Muscle of leg (tissue), 11 donors: Measurements from ENCODE around the gene ZNF575. TPM values are rescaled to one million over a fixed set of nuclear protein-coding genes. Genes with fewer than 3 reads are reported as not detected.

ENCODE experiments used
- DNase-seq: peaks from one replicate; pipeline ENCODE4 v3.0.0; 2013
- H3K27ac ChIP-seq: one replicate; pipeline ENCODE4 v1.5.1; 2013; ENCODE audit warnings: mild to moderate bottlenecking, low read length, control low read depth
- H3K27me3 ChIP-seq: one replicate; pipeline ENCODE4 v1.6.1; 2013; ENCODE audit warnings: low read length; ENCODE audit not compliant: control insufficient read depth, insufficient read depth
- H3K36me3 ChIP-seq: one replicate; pipeline ENCODE4 v1.6.1; 2013; ENCODE audit warnings: low read length; ENCODE audit not compliant: control insufficient read depth, insufficient read depth
- H3K4me1 ChIP-seq: one replicate; pipeline ENCODE4 v1.6.1; 2013; ENCODE audit warnings: low read length; ENCODE audit not compliant: control insufficient read depth, insufficient read depth
- H3K4me3 ChIP-seq: one replicate; pipeline ENCODE4 v1.5.1; 2013; ENCODE audit warnings: low read length, control low read depth
- H3K9me3 ChIP-seq: replicated peaks from 2 replicates; pipeline ENCODE4 v1.6.1; 2013; ENCODE audit warnings: low read depth, low read length; ENCODE audit not compliant: control insufficient read depth
- WGBS: methylation state at CpG from one replicate; pipeline ENCODE4 v1.1.5; 2013; ENCODE audit warnings: missing lambda C conversion rate; ENCODE audit not compliant: insufficient coverage; 5-methylcytosine and 5-hydroxymethylcytosine counted together
- polyA plus RNA-seq, 8 donors: library from polyadenylated mRNA; unstranded; fragments of 120-200 nt; gene quantifications; one replicate each; pipeline versions ENCODE4 v1.2.1 to v1.2.3, GENCODE V29; 2013; ENCODE audit warnings: inconsistent platforms in 1 of 8, low replicate concordance in 1 of 8; ENCODE audit not compliant: insufficient read length in 8 of 8, insufficient read depth in 1 of 8
- total RNA-seq: library from RNA; stranded (reverse); fragments of 120-200 nt; gene quantifications from one replicate; pipeline ENCODE4 v1.2.4, GENCODE V29; 2013

Gene ZNF575
- total and polyA plus RNA-seq, 9 donors = 0.62 to 5.0 (median 3.3) TPM

DNA sequence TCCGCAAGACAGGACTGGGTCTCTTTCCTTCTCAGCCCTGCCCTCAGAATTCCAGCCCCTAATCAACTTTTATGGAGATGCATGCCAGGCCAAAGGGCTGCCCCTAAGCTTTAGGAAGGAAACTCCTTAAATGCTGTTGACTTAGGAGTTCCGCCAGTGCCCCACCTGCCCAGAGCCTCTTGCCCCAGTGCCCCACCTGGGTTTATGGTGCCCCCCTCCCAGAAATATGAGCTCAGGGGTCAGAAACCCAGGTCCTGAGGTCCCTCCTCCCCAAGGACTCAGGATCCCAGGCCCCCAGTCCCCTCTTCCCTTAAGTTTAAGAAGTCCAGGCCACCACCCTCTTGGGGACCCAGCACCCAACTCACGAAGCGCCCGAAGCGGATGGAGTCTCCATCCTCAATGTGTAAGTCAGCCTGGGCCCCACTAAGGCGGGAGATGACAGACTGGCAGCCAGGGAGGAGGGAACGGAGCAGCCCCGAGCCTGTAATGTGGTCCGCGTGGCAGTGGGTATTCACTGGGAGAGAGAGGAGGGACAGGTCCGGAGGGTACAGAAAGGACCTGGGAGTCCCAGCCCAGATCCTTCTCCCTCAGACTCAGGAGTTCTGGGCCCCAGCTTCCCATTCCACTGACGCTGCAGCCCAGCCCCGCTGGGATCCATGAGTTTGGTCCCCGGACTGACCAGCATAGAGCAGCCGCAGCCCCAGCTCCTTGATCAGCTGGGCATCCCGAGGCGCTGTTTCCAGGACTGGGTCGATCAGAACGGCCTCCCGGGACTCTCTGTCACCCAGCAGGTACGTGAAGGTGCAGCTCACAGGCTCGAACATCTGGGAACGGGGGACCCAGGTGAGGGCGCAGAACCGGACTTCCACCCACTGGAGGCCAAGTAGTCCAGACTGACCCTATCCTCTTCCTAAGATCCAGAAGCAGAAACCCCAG lies 6.9 kb upstream of the ZNF575 start:
- no peaks in the 10 kb centered on the region for H3K36me3 ChIP-seq
- peak overlapping the region; percentile 73 for H3K4me3 ChIP-seq
- no peaks in the 10 kb centered on the region for H3K27me3 ChIP-seq
- H3K9me3 ChIP-seq = no peaks in the 10 kb centered on the region
- H3K4me1 ChIP-seq = peaks cover 24% of the 10 kb centered on the region
- WGBS = 3% methylated on average over 26 of the region's 26 CpGs
- H3K27ac ChIP-seq = peak overlapping the region; percentile 69
- DNase-seq = peak; percentile 39

DNA sequence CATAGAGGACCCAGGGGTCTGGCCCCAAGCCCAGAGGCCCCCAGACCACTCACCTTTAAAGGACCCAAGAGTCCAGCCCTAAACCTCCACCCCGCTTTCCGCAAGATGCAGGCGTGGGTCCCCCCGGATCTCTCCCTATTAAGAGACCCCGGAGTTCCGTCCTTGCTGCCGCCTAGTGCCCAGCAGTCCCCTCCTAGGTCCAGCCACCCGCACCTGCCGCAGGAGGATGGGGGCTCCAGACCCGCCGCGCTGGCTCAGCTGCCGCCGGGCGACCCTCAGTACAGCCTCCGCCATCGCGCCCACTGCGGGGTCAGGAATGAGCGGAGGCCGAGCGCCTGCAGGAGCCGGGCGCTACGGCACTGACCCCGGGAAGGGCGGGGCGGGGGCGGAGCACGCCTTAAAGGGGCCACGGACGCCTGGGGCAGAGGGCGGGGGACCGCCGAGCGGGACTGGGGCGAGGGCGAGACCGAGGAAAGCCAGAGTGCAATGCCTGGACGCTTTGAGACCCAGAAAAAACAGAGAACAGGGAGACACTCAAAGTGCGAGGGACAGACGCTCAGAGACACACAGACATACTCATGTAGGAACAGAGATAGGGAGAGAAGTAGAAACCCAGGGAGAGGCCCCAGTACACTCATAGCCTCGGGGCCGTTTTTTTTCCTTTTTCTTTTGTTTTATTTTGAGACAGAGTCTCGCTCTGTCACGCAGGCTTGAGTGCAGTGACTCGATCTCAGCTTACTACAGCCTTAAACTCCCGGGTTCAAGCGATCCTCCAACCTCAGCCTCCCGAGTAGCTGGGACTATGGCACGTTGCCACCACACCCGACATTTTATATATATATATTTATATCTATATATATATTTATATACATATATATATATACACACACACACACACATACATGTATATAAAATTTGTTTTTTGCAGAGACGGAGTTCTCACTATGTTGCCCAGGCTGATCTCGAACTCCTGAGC lies 5.8 kb upstream of the ZNF575 start, which contains the start of gene ETHE1:
ETHE1 (minus strand) TSS at position 318 of the 976 bp plus-strand sequence; CDS start at position 294, 24 bp downstream.
- WGBS = under 1% methylated on average over 40 of the region's 54 CpGs
- peak; percentile 87 for DNase-seq

GRCh38 chr19:43527860-43528622 lies 4.9 kb upstream of the ZNF575 start:
- H3K36me3 ChIP-seq = no peaks in the 10 kb centered on the region
- H3K9me3 ChIP-seq = no peaks in the 10 kb centered on the region
- H3K4me1 ChIP-seq = peaks cover 31% of the 10 kb centered on the region
- peak overlapping the region; percentile 10 for H3K27ac ChIP-seq
- no peak overlapping the region for H3K4me3 ChIP-seq
- peak; percentile 65 for DNase-seq
- WGBS = 34% methylated on average over 4 of the region's 13 CpGs
- H3K27me3 ChIP-seq = no peaks in the 10 kb centered on the region

More for the DNA sequence above, 5.8 kb upstream of the ZNF575 start, which contains the start of gene ETHE1:
- H3K36me3 ChIP-seq = no peaks in the 10 kb centered on the region
- peaks cover 25% of the 10 kb centered on the region for H3K4me1 ChIP-seq
- no peaks in the 10 kb centered on the region for H3K27me3 ChIP-seq
- peak within 1 kb of the TSS; percentile 73 for H3K4me3 ChIP-seq
- no peaks in the 10 kb centered on the region for H3K9me3 ChIP-seq
- peak within 1 kb of the TSS; percentile 86 for H3K27ac ChIP-seq

DNA sequence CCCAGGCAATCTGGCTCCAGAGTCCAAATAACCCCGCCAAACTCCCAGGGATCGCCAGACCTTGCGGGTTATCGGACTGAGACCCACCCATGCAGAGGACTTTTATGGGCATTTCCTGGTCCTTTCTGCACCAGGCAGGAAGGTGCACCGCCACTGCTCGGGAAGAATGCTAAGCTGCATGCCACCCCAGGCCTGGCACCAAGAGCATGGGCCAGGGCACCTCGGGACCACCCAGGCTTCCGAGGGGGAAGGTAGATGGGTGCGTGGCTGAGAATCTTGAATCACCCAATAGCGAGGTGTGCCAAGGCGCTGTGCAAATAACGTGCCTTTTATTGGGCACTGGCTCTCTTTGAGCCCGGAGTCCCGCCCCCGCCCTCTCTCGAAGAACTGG lies 422 bp upstream of the ZNF575 start:
- H3K36me3 ChIP-seq = peaks cover 7% of the 10 kb centered on the region
- H3K9me3 ChIP-seq = no peaks in the 10 kb centered on the region
- peak overlapping the region; percentile 70 for H3K4me3 ChIP-seq
- H3K27ac ChIP-seq = peak overlapping the region; percentile 83
- WGBS = 5% methylated on average over 14 of the region's 16 CpGs
- peaks cover 26% of the 10 kb centered on the region for H3K4me1 ChIP-seq
- no peaks in the 10 kb centered on the region for H3K27me3 ChIP-seq
- no peak for DNase-seq

DNA sequence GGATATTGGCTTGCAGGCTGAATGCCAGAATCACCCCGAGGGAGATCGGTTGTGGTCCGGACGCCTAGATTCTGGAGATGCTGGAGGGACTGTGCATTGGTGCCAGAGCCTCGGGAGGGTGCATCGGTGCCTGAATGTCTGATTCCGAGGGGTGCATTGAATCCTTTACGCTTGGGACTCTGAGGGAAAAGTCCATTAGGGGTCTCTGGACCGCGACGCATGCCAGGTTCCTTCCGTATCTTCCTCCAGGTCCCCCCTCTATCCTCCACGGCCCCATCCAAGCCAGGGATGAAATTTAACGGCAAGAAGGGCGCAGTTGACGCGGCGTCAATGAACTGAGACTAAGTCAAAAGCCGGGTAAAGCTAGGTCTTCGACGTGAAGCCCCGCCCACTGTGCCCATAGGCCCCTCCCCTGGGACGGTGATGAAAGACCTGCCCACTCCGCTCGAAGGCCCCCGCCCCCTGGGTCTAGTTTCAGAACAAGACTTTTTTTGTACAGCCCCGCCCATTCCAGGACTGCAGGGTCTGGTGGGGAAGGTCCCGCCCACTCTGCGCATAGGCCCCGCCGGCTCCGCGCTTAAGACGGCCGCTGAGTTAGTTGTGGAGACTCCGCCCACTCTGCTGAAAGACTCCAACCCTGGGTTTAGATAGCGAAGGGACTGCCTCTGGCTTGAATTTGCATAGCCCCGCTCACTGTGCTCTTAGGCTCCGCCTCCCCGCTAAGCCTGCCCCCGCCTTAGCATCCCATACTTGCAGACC lies 737 bp downstream of the ZNF575 start:
- Histone ChIP-seq H3K36me3 (peaks cover 17% of the 10 kb centered on the region), H3K4me3 (peak overlapping the region; percentile 70), H3K9me3 (no peaks in the 10 kb centered on the region), H3K27ac (peak overlapping the region; percentile 99), H3K27me3 (no peaks in the 10 kb centered on the region), H3K4me1 (peaks cover 22% of the 10 kb centered on the region)
- peak; percentile 100 for DNase-seq
- under 1% methylated on average over 35 of the region's 41 CpGs for WGBS

DNA sequence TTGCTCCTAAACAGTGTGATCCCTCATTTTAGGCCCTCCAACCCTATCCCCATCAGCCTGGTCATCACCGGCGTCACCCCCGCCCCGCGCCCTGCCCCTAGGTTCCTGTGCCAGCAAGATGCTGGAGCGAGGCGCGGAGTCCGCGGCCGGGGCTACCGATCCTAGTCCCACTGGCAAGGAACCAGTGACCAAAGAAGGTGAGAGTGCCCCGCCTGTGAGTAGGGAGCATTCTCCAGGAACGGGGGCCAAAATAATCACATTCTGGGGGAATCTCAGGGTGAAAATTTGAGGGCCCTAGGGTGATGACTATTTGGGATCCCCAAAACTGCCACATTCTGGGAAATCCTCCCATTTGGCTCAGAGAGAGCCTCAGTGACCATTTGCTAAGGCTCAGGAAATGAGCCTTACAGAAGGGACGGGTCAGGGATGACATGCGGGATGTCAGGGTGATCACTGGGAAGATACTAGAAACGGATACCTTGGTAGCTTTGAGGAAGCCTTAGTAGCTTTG lies 1.4 kb downstream of the ZNF575 start:
- Histone ChIP-seq H3K4me3 (peak overlapping the region; percentile 70), H3K27ac (peak overlapping the region; percentile 99), H3K36me3 (peaks cover 18% of the 10 kb centered on the region), H3K4me1 (peaks cover 22% of the 10 kb centered on the region), H3K9me3 (no peaks in the 10 kb centered on the region), H3K27me3 (no peaks in the 10 kb centered on the region)
- WGBS = 3% methylated on average over 16 of the region's 17 CpGs
- DNase-seq = no peak

DNA sequence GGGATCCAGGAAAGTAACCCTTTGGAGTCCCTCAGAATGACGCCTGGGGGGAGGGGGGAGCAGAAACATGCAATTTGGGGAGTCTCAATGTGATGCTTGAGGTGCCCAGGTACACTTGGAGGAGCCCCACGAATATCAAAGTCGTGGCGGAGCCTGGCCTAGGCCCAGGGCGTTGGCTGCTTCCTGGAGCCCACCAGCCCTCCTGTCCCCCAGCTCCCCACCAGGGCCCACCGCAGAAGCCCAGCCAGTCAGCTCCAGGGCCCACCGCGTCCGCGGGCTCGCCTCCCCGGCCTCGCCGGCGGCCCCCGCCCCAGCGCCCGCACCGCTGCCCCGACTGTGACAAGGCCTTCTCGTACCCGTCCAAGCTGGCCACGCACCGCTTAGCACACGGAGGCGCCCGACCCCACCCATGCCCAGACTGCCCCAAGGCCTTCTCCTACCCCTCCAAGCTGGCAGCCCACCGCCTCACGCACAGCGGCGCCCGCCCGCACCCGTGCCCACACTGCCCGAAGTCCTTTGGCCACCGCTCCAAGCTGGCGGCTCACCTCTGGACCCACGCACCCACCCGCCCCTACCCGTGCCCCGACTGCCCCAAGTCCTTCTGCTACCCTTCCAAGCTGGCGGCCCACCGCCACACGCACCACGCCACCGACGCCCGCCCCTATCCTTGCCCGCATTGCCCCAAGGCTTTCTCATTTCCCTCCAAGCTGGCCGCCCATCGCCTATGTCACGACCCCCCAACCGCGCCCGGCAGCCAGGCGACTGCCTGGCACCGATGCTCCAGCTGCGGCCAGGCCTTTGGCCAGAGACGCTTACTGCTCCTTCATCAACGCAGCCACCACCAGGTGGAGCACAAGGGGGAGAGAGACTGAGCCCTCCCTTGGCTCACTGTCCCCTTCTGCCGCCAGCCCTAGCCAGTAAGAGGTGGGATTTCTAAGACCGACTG lies 2.1 kb downstream of the ZNF575 start:
- Histone ChIP-seq H3K9me3 (no peaks in the 10 kb centered on the region), H3K36me3 (peaks cover 21% of the 10 kb centered on the region), H3K4me1 (peaks cover 22% of the 10 kb centered on the region), H3K4me3 (no peak overlapping the region), H3K27ac (peak overlapping the region; percentile 99), H3K27me3 (no peaks in the 10 kb centered on the region)
- WGBS = 37% methylated on average over 58 of the region's 62 CpGs
- peak; percentile 85 for DNase-seq

DNA sequence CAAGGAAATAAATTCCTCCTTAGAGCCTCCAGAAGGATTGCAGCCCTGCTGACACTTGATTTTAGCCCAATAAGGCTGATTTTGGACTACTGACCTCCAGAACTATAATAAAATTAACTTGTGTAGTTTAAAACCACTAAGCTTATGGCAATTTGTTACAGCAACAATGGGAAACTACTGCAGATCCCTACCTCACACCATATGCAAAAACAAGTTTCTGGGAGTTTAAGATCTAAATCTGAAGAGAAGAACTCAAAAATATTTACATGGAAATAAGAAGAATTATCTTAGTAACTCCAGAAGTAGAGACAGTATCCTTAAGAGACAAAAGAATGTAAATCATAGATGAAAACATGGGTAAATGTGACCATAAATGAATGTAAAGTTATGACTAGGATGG lies 5.9 kb downstream of the ZNF575 start:
- Histone ChIP-seq H3K36me3 (peaks cover 54% of the 10 kb centered on the region), H3K9me3 (no peaks in the 10 kb centered on the region), H3K4me3 (no peak overlapping the region), H3K27me3 (no peaks in the 10 kb centered on the region), H3K27ac (no peak overlapping the region), H3K4me1 (peaks cover 11% of the 10 kb centered on the region)
- DNase-seq = no peak
